D721Med (cell line): ENCODE results near the gene TBC1D1.

Experiments used
- DNase-seq: peaks from one replicate; pipeline ENCODE4 v3.0.0; 2011; ENCODE audit warnings: low spot score; ENCODE audit not compliant: insufficient read length
- FAIRE-seq: peaks from 2 replicates; lab custom pipeline; 2011; peaks lifted over from hg19 to GRCh38; lab: Jason Lieb, UNC
- TF ChIP-seq, protein P1 (sequence below): IDR thresholded peaks from 2 replicates; pipeline ENCODE4 v1.5.1; 2012; ENCODE audit warnings: mild to moderate bottlenecking, control low read depth; ENCODE audit not compliant: insufficient read depth; ENCODE audit errors: missing control alignments

Gene TBC1D1

DNA sequence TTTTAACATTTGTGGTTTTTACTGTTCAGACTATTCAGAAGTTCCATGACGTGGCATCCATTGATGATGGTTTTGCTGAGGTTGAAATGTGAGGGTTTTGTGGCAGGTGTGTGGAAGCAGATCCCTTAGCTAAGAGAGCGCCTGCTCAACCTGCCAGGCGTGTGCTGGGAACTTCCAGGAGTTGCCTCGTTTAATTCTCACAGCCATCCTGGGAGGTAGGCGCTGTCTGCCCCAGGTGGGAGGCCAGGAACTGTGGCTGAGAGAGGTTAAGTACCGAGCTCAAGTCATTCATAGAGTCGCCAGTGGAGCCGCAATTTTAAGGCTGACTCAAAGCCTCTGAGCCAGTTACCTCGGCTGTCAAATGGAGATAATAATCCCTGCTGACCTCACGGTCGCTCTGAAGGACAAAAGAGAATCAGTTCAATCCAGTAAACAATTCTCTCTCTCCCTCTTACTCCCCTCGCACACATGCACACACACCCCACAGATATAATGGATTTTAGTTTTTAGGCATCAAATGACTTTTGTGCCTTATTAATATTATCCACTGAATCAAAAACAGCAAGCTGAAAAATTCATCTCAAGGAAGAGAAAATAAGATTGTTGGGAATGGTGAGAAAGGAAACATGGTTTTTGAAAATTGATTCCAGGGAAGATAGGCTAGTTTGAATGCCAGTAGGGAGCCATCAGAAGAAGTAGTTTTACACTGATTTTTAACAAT is 240.6 kb downstream of the TBC1D1 start:
- DNase-seq: no peak
- TF ChIP-seq, protein P1, sequence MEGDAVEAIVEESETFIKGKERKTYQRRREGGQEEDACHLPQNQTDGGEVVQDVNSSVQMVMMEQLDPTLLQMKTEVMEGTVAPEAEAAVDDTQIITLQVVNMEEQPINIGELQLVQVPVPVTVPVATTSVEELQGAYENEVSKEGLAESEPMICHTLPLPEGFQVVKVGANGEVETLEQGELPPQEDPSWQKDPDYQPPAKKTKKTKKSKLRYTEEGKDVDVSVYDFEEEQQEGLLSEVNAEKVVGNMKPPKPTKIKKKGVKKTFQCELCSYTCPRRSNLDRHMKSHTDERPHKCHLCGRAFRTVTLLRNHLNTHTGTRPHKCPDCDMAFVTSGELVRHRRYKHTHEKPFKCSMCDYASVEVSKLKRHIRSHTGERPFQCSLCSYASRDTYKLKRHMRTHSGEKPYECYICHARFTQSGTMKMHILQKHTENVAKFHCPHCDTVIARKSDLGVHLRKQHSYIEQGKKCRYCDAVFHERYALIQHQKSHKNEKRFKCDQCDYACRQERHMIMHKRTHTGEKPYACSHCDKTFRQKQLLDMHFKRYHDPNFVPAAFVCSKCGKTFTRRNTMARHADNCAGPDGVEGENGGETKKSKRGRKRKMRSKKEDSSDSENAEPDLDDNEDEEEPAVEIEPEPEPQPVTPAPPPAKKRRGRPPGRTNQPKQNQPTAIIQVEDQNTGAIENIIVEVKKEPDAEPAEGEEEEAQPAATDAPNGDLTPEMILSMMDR: no peak
- FAIRE-seq: no peak

DNA sequence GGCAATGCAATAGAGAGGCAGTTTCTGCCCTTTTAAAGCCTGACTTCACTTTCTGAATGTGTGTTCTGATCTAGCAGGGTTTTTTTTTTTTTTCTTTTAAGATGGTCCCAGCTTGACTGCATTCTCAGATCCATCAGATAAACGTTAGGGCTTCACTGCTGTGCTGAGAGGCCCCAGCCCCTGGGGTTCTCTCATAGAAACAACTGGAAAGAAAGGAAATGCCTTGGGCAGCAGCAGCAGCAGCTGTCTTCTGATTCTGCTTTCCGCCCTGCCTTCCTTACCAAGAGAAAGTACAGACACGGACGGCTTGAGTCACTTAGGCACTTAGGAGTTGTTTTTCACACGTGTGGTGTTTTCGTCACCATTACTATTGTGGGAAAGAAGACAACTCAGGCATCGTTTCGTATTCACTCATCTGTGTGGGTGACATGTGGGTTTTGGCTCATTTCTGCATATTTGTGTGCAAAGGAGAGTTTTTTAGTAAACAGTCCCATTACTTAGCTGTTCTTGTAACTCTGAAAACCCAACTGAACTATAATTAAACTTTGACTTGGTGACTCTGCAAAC is 241.3 kb downstream of the TBC1D1 start:
- DNase-seq (no peak), FAIRE-seq (no peak)
- TF ChIP-seq, protein P1: no peak

DNA sequence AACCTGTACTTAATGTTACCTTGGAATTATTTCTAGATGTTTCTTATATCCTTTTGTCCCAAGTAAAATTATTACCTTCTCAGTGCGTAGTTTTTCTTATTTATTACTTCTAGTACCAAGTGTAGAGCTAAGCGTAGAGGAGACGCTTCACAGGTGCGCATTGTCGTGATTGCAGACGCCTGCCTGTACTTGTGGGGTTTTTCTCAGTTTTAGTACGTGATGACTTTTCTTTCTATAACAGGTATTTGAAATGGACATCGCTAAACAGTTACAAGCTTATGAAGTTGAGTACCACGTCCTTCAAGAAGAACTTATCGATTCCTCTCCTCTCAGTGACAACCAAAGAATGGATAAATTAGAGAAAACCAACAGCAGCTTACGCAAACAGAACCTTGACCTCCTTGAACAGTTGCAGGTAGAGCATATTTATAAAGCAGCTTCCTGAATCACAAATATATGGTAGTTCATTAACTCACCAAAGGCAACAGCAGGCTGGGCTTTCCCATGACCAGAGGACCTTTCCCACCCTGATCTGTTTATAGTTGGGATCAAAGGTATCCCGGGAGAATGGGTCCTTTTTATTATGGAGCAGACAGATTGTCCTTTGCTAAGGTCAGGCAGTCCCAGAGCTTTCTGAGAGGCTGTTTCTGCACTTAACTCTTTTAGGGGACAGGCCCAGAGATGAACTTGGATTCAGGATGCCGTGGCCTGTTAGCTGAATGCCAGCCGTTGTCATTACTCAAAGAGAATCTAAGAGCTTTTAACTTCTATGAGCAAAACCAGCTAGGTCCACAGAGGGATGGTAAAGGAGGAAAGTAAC is 242.2 kb downstream of the TBC1D1 start:
- TF ChIP-seq, protein P1: no peak
- FAIRE-seq: no peak
- no peak for DNase-seq

DNA sequence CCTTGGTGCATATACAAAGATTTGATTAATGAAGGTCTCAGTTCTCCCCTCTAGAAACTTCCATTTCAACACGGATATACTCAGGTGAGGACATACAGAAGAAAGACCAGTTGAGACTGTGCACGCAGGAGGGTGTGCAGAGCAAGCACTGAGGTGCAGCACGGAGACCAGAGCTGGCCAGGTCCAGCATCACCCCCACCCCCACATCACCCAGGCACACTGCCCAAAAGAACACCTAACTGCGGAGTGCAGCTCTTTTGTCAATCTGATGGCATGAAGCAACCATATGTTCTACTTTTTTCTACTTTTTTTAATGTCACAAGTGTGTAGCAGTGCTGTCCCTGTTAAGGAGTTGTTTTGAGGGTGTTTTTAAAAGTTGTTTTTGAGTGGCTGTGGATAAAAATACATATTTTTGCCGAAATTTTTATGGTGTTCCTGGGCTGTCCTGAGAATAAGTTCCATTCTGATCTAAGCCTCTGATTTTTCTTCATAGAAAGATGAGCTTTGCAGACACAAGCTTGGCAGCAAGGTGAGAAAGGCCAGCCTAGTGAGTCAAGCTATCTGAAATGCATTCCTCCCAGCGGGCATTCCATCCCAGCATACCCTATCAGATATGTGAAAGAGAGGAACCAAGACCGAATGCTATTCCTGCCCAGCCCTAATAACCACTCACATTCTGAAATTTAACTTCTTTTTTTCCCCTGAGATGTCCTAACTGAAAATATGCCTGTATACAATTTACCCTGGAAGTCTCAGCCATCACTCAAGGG is 243.0 kb downstream of the TBC1D1 start:
- FAIRE-seq: no peak
- DNase-seq: no peak
- TF ChIP-seq, protein P1: no peak

DNA sequence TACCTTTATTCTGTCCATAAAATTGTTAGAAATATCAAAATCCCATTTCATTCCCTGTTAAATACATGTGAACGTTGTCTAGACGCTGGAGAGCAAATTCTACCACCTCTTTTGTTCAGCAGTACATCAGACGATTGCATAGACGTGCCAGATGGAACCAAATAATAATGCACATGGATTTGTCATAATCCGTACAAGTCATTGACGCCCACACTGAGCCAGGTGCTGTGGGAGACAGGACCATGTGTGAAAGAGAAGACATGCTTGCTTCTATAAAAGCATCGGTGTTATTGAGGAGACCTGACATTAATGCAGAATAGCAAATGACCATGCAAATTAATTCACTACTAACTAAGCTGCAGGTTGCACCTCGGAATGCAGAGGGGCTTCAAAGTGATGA is 244.3 kb downstream of the TBC1D1 start:
- DNase-seq (no peak), FAIRE-seq (no peak)
- TF ChIP-seq, protein P1: no peak

DNA sequence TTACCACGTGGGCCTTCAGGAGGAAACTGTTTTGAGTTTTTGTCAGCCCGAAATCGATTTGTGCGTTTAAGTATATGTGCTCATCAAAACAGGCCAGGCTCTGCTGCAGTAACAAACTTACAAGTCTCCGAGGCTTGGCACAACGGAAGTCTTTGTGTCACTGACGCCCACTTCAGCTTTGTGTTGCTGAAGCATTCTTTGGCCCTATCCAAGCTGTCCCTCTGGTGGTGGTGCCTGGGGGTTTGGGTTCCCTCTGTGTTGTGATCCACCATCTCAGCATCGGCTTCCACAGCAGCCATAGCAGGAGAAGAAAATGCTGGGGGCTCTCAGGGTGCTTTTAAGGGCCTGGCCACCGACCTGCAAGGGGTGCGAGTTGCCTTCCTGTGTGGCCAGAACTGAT is 245.7 kb downstream of the TBC1D1 start:
- FAIRE-seq (no peak), DNase-seq (no peak)
- TF ChIP-seq, protein P1: no peak
